ENCODE measurements around the gene TAS1R2.

The TAS1R2 gene

DNA sequence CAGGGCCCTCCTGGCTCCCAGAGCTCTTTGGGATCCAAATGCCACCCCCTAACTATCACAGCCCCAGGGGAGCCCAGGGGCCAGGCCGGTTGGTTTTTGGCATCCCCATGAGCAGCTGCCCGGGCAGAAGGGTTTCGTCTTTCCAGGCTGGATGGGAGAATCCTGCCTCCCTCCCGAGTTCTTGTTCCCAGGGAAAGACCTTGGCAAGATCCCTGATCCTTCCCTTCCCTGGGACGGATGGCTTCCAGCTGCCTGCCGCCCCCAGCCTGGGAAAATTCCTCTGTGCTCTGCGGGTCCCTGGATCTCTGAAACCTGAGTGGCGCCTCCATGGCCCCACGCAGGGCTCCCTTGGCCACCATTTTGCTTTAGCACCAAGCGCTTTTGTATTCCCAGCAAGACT lies 55.6 kb downstream of the TAS1R2 start:
- Histone ChIP-seq H3K36me3 (ENCODE audit: insufficient read depth, low read length) (no peaks in the 10 kb centered on the region), H3K9ac (ENCODE audit: low read depth, low read length) (no peak overlapping the region), H3K4me2 (ENCODE audit: low read length) (no peak overlapping the region), H3K27me3 (ENCODE audit: control insufficient read depth, insufficient read depth, low read length) (peaks cover 24% of the 10 kb centered on the region), H3K9me3 (replicated peaks; ENCODE audit: low read length) (no peaks in the 10 kb centered on the region), H3K4me3 (ENCODE audit: low read length) (no peak overlapping the region), H3K4me1 (ENCODE audit: control insufficient read depth, insufficient read depth, low read length) (no peaks in the 10 kb centered on the region)

DNA sequence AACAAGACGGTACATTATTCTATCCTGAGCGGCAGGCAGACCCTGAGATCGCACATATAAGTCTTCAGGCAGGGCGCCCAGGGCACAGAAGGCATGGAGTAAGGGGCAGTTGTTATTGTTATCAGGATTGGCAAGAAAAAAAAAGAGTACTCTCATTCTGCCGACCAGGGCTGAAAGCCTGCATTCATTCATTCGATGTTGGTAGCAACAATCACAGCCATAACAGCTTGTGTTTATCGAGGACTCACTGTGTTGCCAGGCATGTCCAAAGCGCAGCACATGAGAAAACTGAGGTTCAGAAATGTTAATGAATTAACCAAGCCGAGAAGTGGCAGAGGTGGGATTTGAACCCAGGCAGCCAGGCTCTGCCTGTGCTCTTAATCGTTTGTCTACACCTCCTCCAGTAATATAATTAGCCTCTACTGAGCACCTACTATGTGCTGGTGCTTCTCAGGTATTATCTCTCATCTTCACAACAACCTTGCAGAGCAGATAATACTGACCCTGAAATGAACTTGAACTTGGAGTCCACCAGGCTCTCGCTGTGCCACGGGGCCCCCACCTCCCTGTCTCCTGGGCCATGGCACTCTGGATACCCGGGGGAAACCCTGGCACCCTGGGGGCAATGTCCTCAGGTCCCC lies 56.2 kb downstream of the TAS1R2 start:
- H3K4me1 ChIP-seq (ENCODE audit: control insufficient read depth, insufficient read depth, low read length), result no peaks in the 10 kb centered on the region
- H3K36me3 ChIP-seq (ENCODE audit: insufficient read depth, low read length), result no peaks in the 10 kb centered on the region
- H3K4me2 ChIP-seq (ENCODE audit: low read length), result no peak overlapping the region
- peaks cover 25% of the 10 kb centered on the region for H3K27me3 ChIP-seq (ENCODE audit: control insufficient read depth, insufficient read depth, low read length)
- H3K9ac ChIP-seq (ENCODE audit: low read depth, low read length), result no peak overlapping the region
- H3K4me3 ChIP-seq (ENCODE audit: low read length), result no peak overlapping the region
- H3K9me3 ChIP-seq (replicated peaks; ENCODE audit: low read length), result no peaks in the 10 kb centered on the region

DNA sequence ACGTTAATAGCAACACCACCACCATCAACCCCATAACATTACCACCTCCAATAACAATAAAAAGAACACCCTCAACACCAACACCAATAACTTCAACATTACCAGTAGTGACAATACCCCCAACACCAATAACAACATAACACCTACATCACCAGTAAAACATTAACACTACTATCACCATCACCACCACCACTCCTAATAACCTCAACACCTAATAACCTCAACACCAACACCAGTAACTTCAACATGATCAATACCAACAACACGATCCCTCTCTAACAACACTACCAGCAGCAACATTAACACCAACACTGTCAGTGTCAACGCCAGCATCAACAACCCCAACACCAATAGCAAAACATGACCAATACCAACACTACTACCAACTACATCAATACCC lies 57.2 kb downstream of the TAS1R2 start:
- H3K27me3 ChIP-seq (ENCODE audit: control insufficient read depth, insufficient read depth, low read length), result peaks cover 25% of the 10 kb centered on the region
- H3K9ac ChIP-seq (ENCODE audit: low read depth, low read length), result no peak overlapping the region
- no peaks in the 10 kb centered on the region for H3K9me3 ChIP-seq (replicated peaks; ENCODE audit: low read length)
- no peak overlapping the region for H3K4me2 ChIP-seq (ENCODE audit: low read length)
- H3K4me1 ChIP-seq (ENCODE audit: control insufficient read depth, insufficient read depth, low read length), result no peaks in the 10 kb centered on the region
- H3K4me3 ChIP-seq (ENCODE audit: low read length), result no peak overlapping the region
- no peaks in the 10 kb centered on the region for H3K36me3 ChIP-seq (ENCODE audit: insufficient read depth, low read length)

DNA sequence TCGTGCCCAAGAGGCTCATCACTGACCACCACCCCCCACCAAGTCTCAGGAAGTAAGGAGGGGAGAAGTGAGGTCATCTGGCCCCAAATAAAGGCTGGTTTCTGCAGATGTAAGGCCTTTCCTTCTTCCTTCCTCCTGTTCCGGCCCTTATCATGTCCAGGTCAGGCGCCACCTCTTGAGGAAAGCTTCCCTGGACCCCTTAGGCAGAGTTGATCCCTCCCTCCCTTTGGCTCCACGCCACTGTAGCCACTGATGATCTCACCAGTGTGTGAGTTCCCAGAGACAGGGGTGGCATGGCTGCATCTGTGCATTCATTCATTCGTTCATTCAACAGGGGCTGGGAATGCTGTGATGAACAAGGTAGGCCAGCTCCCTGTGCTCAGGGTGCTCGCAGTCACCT lies 59.2 kb downstream of the TAS1R2 start:
- H3K4me3 ChIP-seq (ENCODE audit: low read length), result no peak overlapping the region
- H3K4me1 ChIP-seq (ENCODE audit: control insufficient read depth, insufficient read depth, low read length), result no peaks in the 10 kb centered on the region
- H3K27me3 ChIP-seq (ENCODE audit: control insufficient read depth, insufficient read depth, low read length), result peaks cover 22% of the 10 kb centered on the region
- H3K9me3 ChIP-seq (replicated peaks; ENCODE audit: low read length), result no peaks in the 10 kb centered on the region
- H3K36me3 ChIP-seq (ENCODE audit: insufficient read depth, low read length), result no peaks in the 10 kb centered on the region
- no peak overlapping the region for H3K4me2 ChIP-seq (ENCODE audit: low read length)
- H3K9ac ChIP-seq (ENCODE audit: low read depth, low read length), result no peak overlapping the region

DNA sequence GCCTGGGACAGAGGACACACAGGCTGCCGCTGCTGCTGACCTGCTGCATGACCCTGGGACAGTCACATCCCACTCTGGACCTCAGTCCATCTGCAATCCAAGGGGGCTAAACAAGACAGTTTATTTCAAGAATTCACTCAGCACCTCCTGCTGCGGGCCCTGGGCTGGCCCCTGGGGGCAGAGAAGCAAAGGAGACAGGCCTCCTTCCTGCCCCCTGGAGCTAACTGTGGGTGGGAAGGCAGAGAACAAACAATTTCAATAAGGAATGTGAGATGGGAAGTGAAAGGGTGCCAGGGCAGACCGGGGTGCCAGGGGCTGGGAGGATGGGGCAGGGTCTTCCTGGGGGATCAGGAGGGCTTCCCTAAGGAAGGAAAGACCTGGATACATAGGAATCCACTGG lies 60.0 kb downstream of the TAS1R2 start:
- H3K9ac ChIP-seq (ENCODE audit: low read depth, low read length), result no peak overlapping the region
- H3K4me1 ChIP-seq (ENCODE audit: control insufficient read depth, insufficient read depth, low read length), result no peaks in the 10 kb centered on the region
- no peaks in the 10 kb centered on the region for H3K36me3 ChIP-seq (ENCODE audit: insufficient read depth, low read length)
- no peak overlapping the region for H3K4me2 ChIP-seq (ENCODE audit: low read length)
- no peaks in the 10 kb centered on the region for H3K9me3 ChIP-seq (replicated peaks; ENCODE audit: low read length)
- no peak overlapping the region for H3K4me3 ChIP-seq (ENCODE audit: low read length)
- H3K27me3 ChIP-seq (ENCODE audit: control insufficient read depth, insufficient read depth, low read length), result peaks cover 17% of the 10 kb centered on the region

DNA sequence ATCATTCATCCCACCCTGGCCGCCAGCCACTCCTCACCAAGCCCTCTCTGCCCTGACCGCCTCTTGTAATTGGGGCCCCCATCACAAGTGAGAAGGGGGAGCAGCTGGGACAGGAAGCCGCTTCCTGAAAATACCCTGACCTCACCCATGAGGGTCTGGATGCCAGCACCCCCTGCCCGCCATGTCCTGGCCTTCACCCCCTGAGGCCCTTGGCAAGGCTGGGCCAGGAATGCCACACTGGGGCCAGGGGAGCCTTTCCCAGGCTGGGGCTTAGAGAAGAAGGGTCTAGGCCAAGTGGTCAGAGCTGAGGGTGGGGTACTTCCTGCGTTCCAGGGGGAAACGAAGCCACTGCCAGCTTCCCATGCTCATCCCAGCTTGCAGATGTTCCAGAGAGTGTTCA lies 60.5 kb downstream of the TAS1R2 start:
- Histone ChIP-seq H3K27me3 (ENCODE audit: control insufficient read depth, insufficient read depth, low read length) (peaks cover 12% of the 10 kb centered on the region), H3K36me3 (ENCODE audit: insufficient read depth, low read length) (no peaks in the 10 kb centered on the region), H3K9ac (ENCODE audit: low read depth, low read length) (no peak overlapping the region), H3K4me3 (ENCODE audit: low read length) (no peak overlapping the region), H3K4me2 (ENCODE audit: low read length) (no peak overlapping the region), H3K9me3 (replicated peaks; ENCODE audit: low read length) (no peaks in the 10 kb centered on the region), H3K4me1 (ENCODE audit: control insufficient read depth, insufficient read depth, low read length) (no peaks in the 10 kb centered on the region)

DNA sequence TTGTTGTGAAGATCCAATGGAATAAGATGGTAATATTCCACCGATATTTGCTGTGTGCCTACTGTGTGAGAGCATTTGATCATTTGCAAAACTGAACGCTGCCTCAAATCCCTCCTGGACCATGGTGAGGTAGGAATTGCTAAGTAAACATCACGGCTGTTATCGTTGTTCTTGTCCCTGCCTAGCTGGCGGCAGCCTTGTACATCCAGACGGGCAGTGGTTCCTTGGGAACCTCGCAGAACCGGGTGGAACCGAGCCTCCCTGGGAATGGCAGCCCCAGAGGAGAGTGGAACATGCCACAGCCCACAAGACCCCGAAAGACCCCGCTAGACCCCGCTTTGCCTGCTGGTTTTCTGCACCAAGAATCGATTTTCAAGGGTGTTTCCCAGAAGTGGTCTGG lies 60.9 kb downstream of the TAS1R2 start:
- no peaks in the 10 kb centered on the region for H3K9me3 ChIP-seq (replicated peaks; ENCODE audit: low read length)
- H3K4me3 ChIP-seq (ENCODE audit: low read length), result no peak overlapping the region
- H3K27me3 ChIP-seq (ENCODE audit: control insufficient read depth, insufficient read depth, low read length), result peaks cover 9% of the 10 kb centered on the region

DNA sequence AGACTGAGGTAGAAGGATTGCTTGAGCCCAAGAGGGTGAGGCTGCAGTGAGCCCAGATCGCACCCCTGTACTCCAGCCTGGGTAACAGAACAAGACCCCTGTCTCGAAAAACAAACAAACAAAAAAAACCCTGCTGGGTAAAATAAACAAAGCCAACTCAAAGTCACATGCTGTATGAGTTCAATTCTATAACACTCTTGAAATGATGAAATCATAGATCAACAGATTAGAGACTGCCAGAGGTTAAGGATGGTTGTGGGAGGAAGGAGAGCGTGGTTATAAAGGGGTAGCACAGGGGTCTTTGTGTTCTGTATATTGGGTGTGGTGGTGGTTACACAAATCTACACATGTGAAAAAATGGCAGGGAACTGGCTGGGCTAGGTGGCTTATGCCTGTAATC lies 62.5 kb downstream of the TAS1R2 start:
- no peak overlapping the region for H3K4me3 ChIP-seq (ENCODE audit: low read length)
- H3K4me2 ChIP-seq (ENCODE audit: low read length), result no peak overlapping the region
- H3K9ac ChIP-seq (ENCODE audit: low read depth, low read length), result no peak overlapping the region
- peaks cover 6% of the 10 kb centered on the region for H3K27me3 ChIP-seq (ENCODE audit: control insufficient read depth, insufficient read depth, low read length)
- no peaks in the 10 kb centered on the region for H3K9me3 ChIP-seq (replicated peaks; ENCODE audit: low read length)
- H3K36me3 ChIP-seq (ENCODE audit: insufficient read depth, low read length), result no peaks in the 10 kb centered on the region
- no peaks in the 10 kb centered on the region for H3K4me1 ChIP-seq (ENCODE audit: control insufficient read depth, insufficient read depth, low read length)

More for the DNA sequence above, 60.9 kb downstream of the TAS1R2 start:
- H3K9ac ChIP-seq (ENCODE audit: low read depth, low read length), result no peak overlapping the region
- H3K36me3 ChIP-seq (ENCODE audit: insufficient read depth, low read length), result no peaks in the 10 kb centered on the region
- no peak overlapping the region for H3K4me2 ChIP-seq (ENCODE audit: low read length)
- H3K4me1 ChIP-seq (ENCODE audit: control insufficient read depth, insufficient read depth, low read length), result no peaks in the 10 kb centered on the region

DNA sequence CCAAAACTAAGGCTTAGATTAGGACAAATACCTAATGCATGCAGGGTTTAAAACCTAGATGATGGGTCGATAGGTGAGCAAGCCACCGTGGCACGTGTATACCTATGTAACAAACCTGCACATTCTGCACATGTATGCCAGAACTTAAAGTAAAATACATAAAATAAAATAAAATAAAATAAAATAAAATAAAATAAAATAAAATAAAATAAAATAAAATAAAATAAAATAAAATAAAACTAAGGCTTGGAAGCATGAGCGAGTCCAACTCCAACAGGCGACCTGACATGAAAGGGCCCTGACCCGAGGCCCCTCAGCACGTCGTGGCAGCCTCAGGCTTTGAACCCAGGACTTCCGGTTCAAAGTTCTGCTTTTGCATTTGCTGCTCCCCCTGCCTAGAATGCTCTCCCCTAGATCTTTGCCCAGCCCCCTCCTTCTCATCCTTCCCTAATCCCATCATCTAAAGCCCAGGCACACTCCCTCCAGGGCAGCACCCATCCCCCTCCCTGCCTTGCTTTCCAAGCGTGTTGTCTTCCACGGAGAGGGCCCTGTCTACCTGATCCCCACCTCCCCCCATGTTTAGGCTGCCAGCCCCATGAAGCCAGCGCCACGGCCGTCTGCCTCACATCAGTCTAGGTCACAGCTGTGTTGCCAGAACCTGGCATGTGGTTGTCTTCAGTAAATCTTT lies 64.3 kb downstream of the TAS1R2 start:
- Histone ChIP-seq H3K9ac (ENCODE audit: low read depth, low read length) (no peak overlapping the region), H3K4me1 (ENCODE audit: control insufficient read depth, insufficient read depth, low read length) (no peaks in the 10 kb centered on the region), H3K4me3 (ENCODE audit: low read length) (no peak overlapping the region), H3K9me3 (replicated peaks; ENCODE audit: low read length) (no peaks in the 10 kb centered on the region), H3K4me2 (ENCODE audit: low read length) (no peak overlapping the region), H3K27me3 (ENCODE audit: control insufficient read depth, insufficient read depth, low read length) (peaks cover 6% of the 10 kb centered on the region), H3K36me3 (ENCODE audit: insufficient read depth, low read length) (no peaks in the 10 kb centered on the region)

DNA sequence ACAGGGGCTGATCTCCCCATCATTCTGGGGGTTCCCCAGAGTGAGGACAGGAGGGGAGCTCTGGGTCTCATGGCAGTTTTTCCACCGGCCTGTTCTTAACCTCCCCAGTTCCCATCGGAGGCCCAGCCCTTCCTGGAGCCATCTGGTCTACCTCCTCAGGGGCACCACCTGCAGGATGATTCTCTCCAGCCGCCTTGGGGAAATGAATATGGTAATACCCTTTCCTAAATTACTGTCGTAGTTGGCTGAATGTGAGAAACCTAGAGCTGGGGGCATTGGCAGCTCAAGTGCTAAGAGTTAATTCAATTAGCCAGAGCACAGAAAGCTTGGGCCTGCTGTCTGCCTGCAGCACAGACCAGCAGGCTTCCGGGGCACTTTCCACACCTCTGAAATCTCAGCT lies 64.9 kb downstream of the TAS1R2 start:
- H3K27me3 ChIP-seq (ENCODE audit: control insufficient read depth, insufficient read depth, low read length), result peaks cover 6% of the 10 kb centered on the region
- no peak overlapping the region for H3K4me2 ChIP-seq (ENCODE audit: low read length)
- no peaks in the 10 kb centered on the region for H3K4me1 ChIP-seq (ENCODE audit: control insufficient read depth, insufficient read depth, low read length)
- H3K36me3 ChIP-seq (ENCODE audit: insufficient read depth, low read length), result no peaks in the 10 kb centered on the region
- H3K9me3 ChIP-seq (replicated peaks; ENCODE audit: low read length), result no peaks in the 10 kb centered on the region
- H3K4me3 ChIP-seq (ENCODE audit: low read length), result no peak overlapping the region
- H3K9ac ChIP-seq (ENCODE audit: low read depth, low read length), result no peak overlapping the region

DNA sequence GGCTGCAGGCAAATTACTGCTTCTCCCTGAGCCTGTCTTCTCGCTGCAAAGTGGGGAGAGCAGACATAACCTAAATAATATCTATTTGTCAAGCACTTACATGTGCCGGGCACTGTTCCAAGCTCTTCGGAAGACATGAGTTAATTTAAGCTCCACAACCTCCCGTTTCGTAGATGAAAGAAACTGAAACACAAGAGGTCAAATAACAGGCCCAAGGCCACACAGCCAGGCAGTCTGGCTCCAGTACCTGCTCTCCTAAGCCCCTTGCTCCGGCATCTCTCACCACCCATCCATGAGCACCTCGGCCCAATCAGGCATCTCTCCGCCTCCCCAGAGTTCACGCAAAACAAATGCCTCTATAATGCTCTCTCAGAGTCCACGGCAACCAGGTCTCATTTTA lies 65.4 kb downstream of the TAS1R2 start:
- Histone ChIP-seq H3K4me3 (ENCODE audit: low read length) (no peak overlapping the region), H3K9me3 (replicated peaks; ENCODE audit: low read length) (no peaks in the 10 kb centered on the region), H3K4me1 (ENCODE audit: control insufficient read depth, insufficient read depth, low read length) (no peaks in the 10 kb centered on the region), H3K4me2 (ENCODE audit: low read length) (no peak overlapping the region), H3K36me3 (ENCODE audit: insufficient read depth, low read length) (no peaks in the 10 kb centered on the region), H3K9ac (ENCODE audit: low read depth, low read length) (no peak overlapping the region), H3K27me3 (ENCODE audit: control insufficient read depth, insufficient read depth, low read length) (peaks cover 6% of the 10 kb centered on the region)

DNA sequence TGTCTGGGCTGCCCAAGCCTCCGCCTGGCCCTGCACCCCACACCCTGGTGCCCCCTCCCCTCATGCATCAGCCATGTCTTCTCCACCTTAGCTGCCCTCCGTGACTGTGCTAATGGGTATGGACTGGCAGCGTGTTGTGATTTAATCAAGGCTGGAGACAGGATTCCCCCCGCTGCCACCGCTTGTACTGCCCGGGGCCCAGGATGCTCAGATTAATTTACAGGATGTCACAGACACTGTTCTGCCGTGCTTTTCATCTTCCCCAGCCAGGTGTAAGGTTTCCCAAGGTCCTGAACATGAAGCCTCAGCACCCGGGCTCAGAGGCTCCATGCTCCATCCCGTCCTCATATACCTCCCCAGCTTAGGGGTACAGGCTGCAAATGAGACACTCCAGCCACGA lies 66.3 kb downstream of the TAS1R2 start:
- Histone ChIP-seq H3K4me3 (ENCODE audit: low read length) (no peak overlapping the region), H3K27me3 (ENCODE audit: control insufficient read depth, insufficient read depth, low read length) (peaks cover 1% of the 10 kb centered on the region)

More for the DNA sequence above, 66.3 kb downstream of the TAS1R2 start:
- Histone ChIP-seq H3K9ac (ENCODE audit: low read depth, low read length) (no peak overlapping the region), H3K36me3 (ENCODE audit: insufficient read depth, low read length) (no peaks in the 10 kb centered on the region), H3K4me2 (ENCODE audit: low read length) (no peak overlapping the region), H3K4me1 (ENCODE audit: control insufficient read depth, insufficient read depth, low read length) (no peaks in the 10 kb centered on the region), H3K9me3 (replicated peaks; ENCODE audit: low read length) (no peaks in the 10 kb centered on the region)
